Measurements from ENCODE around the gene USH2A. TPM values are rescaled to one million over a fixed set of nuclear protein-coding genes. Genes with fewer than 3 reads are reported as not detected.

Gene USH2A
- total RNA-seq, 2 experiments from 2014 or later: not detected

- Histone ChIP-seq H3K27ac (ENCODE audit: low read depth in 1 of 2, low read length in 2 of 2) (no peak overlapping the region), H3K4me3 (ENCODE audit: low read length) (no peak overlapping the region), H3K27me3 (ENCODE audit: control insufficient read depth in 1 of 2, insufficient read depth in 2 of 2, low read length in 2 of 2) (no peaks in the 10 kb centered on the region), H3K4me1 (ENCODE audit: insufficient read depth, low read length) (no peaks in the 10 kb centered on the region), H3K9me3 (ENCODE audit: control insufficient read depth in 1 of 2, insufficient read depth in 1 of 2, low read length in 2 of 2) (peaks cover 0 to 14% of the 10 kb centered on the region in 2 experiments), H3K36me3 (ENCODE audit: insufficient read depth, low read length) (no peaks in the 10 kb centered on the region)
- no peaks in the 10 kb centered on the region for H3K27me3 Mint-ChIP-seq
- intact Hi-C loops (cut with DNase I, micrococcal nuclease): no loop called here
- DNase-seq (no peak), ATAC-seq (ENCODE audit: poor library complexity) (no peak)
- ChIA-PET POLR2A (no interaction called here), CTCF (no interaction called here)
- no peaks in the 10 kb centered on the region for H3K36me3 Mint-ChIP-seq (ENCODE audit: low read depth)
- no peak overlapping the region for H3K4me3 Mint-ChIP-seq
- no peak for TF ChIP-seq CTCF (IDR thresholded peaks at IDR 0.05)
- no peak overlapping the region for H3K27ac Mint-ChIP-seq
- no peaks in the 10 kb centered on the region for H3K4me1 Mint-ChIP-seq (ENCODE audit: low read depth)
- H3K9me3 Mint-ChIP-seq: peaks cover 12% of the 10 kb centered on the region
Measured at GRCh38 chr1:216285052-216285451, 138.2 kb downstream of the USH2A start.

GRCh38 chr1:216281757-216282156 lies 141.5 kb downstream of the USH2A start:
- Mint-ChIP-seq H3K36me3 (ENCODE audit: low read depth) (no peaks in the 10 kb centered on the region), H3K27ac (no peak overlapping the region), H3K4me3 (no peak overlapping the region), H3K27me3 (no peaks in the 10 kb centered on the region), H3K4me1 (ENCODE audit: low read depth) (no peaks in the 10 kb centered on the region), H3K9me3 (peaks cover 19% of the 10 kb centered on the region)
- no peaks in the 10 kb centered on the region for H3K36me3 ChIP-seq (ENCODE audit: insufficient read depth, low read length)
- no peaks in the 10 kb centered on the region for H3K27me3 ChIP-seq (ENCODE audit: control insufficient read depth in 1 of 2, insufficient read depth in 2 of 2, low read length in 2 of 2)
- ChIA-PET POLR2A (no interaction called here), CTCF (no interaction called here)
- no peak for DNase-seq
- H3K4me1 ChIP-seq (ENCODE audit: insufficient read depth, low read length): no peaks in the 10 kb centered on the region
- TF ChIP-seq CTCF (IDR thresholded peaks at IDR 0.05): no peak
- intact Hi-C loops (cut with DNase I, micrococcal nuclease): no loop called here
- H3K27ac ChIP-seq (ENCODE audit: low read depth in 1 of 2, low read length in 2 of 2): no peak overlapping the region
- no peak overlapping the region for H3K4me3 ChIP-seq (ENCODE audit: low read length)
- no peak for ATAC-seq (ENCODE audit: poor library complexity)
- peaks cover 0 to 14% of the 10 kb centered on the region in 2 experiments for H3K9me3 ChIP-seq (ENCODE audit: control insufficient read depth in 1 of 2, insufficient read depth in 1 of 2, low read length in 2 of 2)

GRCh38 chr1:216270086-216270773 lies 153.0 kb downstream of the USH2A start:
- Histone ChIP-seq H3K9me3 (ENCODE audit: control insufficient read depth in 1 of 2, insufficient read depth in 1 of 2, low read length in 2 of 2) (no peaks in the 10 kb centered on the region), H3K4me1 (ENCODE audit: insufficient read depth, low read length) (no peaks in the 10 kb centered on the region), H3K36me3 (ENCODE audit: insufficient read depth, low read length) (no peaks in the 10 kb centered on the region), H3K4me3 (ENCODE audit: low read length) (no peak overlapping the region), H3K27me3 (ENCODE audit: control insufficient read depth in 1 of 2, insufficient read depth in 2 of 2, low read length in 2 of 2) (no peaks in the 10 kb centered on the region), H3K27ac (ENCODE audit: low read depth in 1 of 2, low read length in 2 of 2) (no peak overlapping the region)
- Mint-ChIP-seq H3K27ac (no peak overlapping the region), H3K36me3 (ENCODE audit: low read depth) (no peaks in the 10 kb centered on the region), H3K9me3 (peaks cover 2% of the 10 kb centered on the region), H3K27me3 (no peaks in the 10 kb centered on the region), H3K4me3 (no peak overlapping the region), H3K4me1 (ENCODE audit: low read depth) (no peaks in the 10 kb centered on the region)
- no peak for TF ChIP-seq CTCF (IDR thresholded peaks at IDR 0.05)
- CTCF ChIA-PET: no interaction called here
- intact Hi-C loops (cut with DNase I, micrococcal nuclease): no loop called here
- POLR2A ChIA-PET: no interaction called here
- ATAC-seq (ENCODE audit: poor library complexity) (no peak), DNase-seq (no peak)
